PFSK-1 (cell line): ENCODE measurements around the gene SHTN1.

Experiments used
- FOXP2 ChIP-seq: optimal IDR thresholded peaks from 2 replicates; pipeline ENCODE3; 2011; ENCODE audit warnings: borderline replicate concordance, control low read depth, inconsistent platforms; ENCODE audit not compliant: insufficient read depth; ENCODE audit errors: extremely low read length, extremely low read depth
- POLR2AphosphoS5 ChIP-seq: IDR thresholded peaks from 2 replicates; pipeline ENCODE4 v1.6.1; 2012; ENCODE audit warnings: low read depth, mild to moderate bottlenecking, control low read depth, low read length, moderate library complexity
- REST ChIP-seq, 2 experiments: IDR thresholded peaks; 2 replicates each; pipeline versions ENCODE4 v1.6.1 to v1.8.0; 2011 to 2012; ENCODE audit warnings: low read depth in 2 of 2, low read length in 2 of 2, control low read depth in 1 of 2, inconsistent platforms in 1 of 2, mild to moderate bottlenecking in 1 of 2, moderate library complexity in 1 of 2; ENCODE audit not compliant: insufficient read depth in 1 of 2
- SIN3A ChIP-seq: IDR thresholded peaks from 2 replicates; pipeline ENCODE4 v1.6.1; 2012; ENCODE audit warnings: mild to moderate bottlenecking, low read length, moderate library complexity, borderline replicate concordance; ENCODE audit not compliant: insufficient read depth
- TAF1 ChIP-seq: IDR thresholded peaks from 2 replicates; pipeline ENCODE4 v1.6.1; 2012; ENCODE audit warnings: low read length, control low read depth, borderline replicate concordance; ENCODE audit not compliant: insufficient read depth

Gene SHTN1

GRCh38 chr10:116852246-116852645 is 152.7 kb downstream of the SHTN1 start:
- TF ChIP-seq FOXP2, result no peak
- TF ChIP-seq TAF1, result no peak
- TF ChIP-seq SIN3A, result no peak
- no peak for TF ChIP-seq REST (IDR thresholded peaks at IDR 0.05; ENCODE audit: insufficient read depth in 1 of 2, low read depth in 2 of 2, low read length in 2 of 2)
- no peak for TF ChIP-seq POLR2AphosphoS5

GRCh38 chr10:116850058-116850611 is 154.9 kb downstream of the SHTN1 start:
- TF ChIP-seq SIN3A, result no peak
- TF ChIP-seq TAF1, result no peak
- no peak for TF ChIP-seq POLR2AphosphoS5
- no peak for TF ChIP-seq REST (IDR thresholded peaks at IDR 0.05; ENCODE audit: insufficient read depth in 1 of 2, low read depth in 2 of 2, low read length in 2 of 2)
- no peak for TF ChIP-seq FOXP2

DNA sequence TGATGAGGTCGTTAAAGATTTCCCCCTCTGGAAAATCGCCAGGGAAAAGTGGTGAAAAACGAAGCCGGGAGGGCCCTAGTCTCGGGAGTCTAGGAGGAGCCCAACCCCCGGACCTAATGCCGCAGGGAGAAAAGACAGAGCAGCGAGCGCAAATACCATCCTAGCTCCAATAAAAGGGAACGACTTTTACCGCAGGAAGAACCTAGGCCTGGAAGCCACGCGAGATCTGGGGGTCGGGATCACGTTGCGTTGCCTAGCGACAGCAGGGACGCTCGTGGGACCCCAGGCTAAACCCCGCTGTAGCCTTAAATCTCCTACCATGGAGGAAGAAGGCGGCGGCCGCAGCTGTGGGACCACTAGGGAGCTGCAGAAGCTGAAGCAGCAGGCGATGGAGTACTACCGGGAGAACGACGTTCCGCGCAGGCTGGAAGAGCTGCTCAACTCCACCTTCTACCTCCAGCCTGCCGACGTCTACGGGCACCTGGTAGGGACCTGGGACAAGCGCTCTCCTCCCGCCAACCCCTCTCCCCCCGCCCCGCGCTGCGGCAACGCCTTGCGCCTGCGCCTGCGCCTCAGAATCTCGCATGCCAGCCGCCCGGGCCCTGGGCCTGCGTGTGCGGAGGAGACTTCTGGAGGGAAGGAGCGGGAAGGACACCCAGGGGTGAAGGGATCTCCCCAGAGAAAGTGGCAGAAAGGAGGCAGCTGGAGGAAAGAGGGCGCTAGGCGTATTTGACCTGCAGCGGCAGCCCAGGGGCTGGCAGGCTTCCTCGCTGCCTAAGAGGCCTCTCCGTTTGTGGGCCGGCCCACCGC is 155.5 kb downstream of the SHTN1 start, which contains the start of gene ENO4:
Gene ENO4 (plus strand): TSS at position 252 of the 810 bp plus-strand sequence. CDS start 68 bp downstream, at position 320.
- TF ChIP-seq TAF1 (no peak), FOXP2 (no peak), REST (IDR thresholded peaks at IDR 0.05; ENCODE audit: insufficient read depth in 1 of 2, low read depth in 2 of 2, low read length in 2 of 2) (no peak), POLR2AphosphoS5 (no peak)

DNA sequence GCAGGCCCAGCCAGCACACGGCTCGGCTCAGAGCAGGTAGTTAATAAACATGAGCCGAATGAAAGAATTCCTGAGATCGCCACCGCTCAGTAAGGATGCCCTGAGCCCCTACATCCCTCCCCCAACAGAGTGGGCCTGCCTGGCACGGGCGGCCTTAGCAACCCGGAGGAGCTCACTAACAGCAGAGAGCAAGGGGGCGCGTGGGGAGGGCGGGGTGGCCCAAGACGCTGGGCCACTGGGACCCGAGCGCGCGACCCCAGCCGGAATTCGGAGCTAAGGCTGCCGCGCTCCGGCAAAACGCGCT is 156.1 kb downstream of the SHTN1 start:
- TF ChIP-seq SIN3A, result no peak
- no peak for TF ChIP-seq POLR2AphosphoS5
- TF ChIP-seq TAF1, result no peak

- no peak for TF ChIP-seq REST (IDR thresholded peaks at IDR 0.05; ENCODE audit: insufficient read depth in 1 of 2, low read depth in 2 of 2, low read length in 2 of 2)
- no peak for TF ChIP-seq FOXP2
- no peak for TF ChIP-seq POLR2AphosphoS5
- no peak for TF ChIP-seq TAF1
- TF ChIP-seq SIN3A, result no peak
These were observed 156.7 kb downstream of the SHTN1 start for GRCh38 chr10:116848032-116848943.
